OCI-LY7 (cell line): ENCODE measurements around the gene NDOR1. TPM values are rescaled to one million over a fixed set of nuclear protein-coding genes. Genes with fewer than 3 reads are reported as not detected.
A peak's percentile ranks its signal among the peaks of the same experiment; 100 is the strongest.

Experiments
- BruUV-seq: library from RNA; stranded (reverse); fragments of 400-500 nt; replicated peaks from 2 replicates; lab custom pipeline; 2021; lab: Mats Ljungman, UMichigan
- CTCF ChIA-PET: fragments of 300-600 bp; sonication (Branson Sonifier 250); formaldehyde crosslinking; loops from one replicate; lab custom pipeline; 2022; ENCODE audit warnings: antibody characterized with exemption; ENCODE audit not compliant: unreplicated experiment; lab: Charles Lee
- POLR2A ChIA-PET: fragments of 300-600 bp; sonication (Branson Sonifier 250); formaldehyde crosslinking; loops from one replicate; lab custom pipeline; 2022; ENCODE audit warnings: antibody characterized with exemption; lab: Charles Lee
- DNase-seq: peaks from one replicate; pipeline ENCODE4 v3.0.0-alpha.2; 2015; ENCODE audit warnings: low spot score
- H2AFZ ChIP-seq: fragments of 200-600 bp; sonication (generic), shearing (Covaris generic); 2 replicates; pipeline ENCODE4 v1.6.1; 2014; ENCODE audit warnings: mild to moderate bottlenecking, antibody characterized with exemption, low read length, moderate library complexity
- H3K27ac ChIP-seq: fragments of 200-600 bp; sonication (generic); 2 replicates; pipeline ENCODE4 v1.5.1; 2014; ENCODE audit warnings: mixed run types, low read depth, mild to moderate bottlenecking, moderate library complexity, low read length, inconsistent platforms; ENCODE audit not compliant: poor library complexity, severe bottlenecking
- H3K36me3 ChIP-seq: fragments of 200-600 bp; sonication (generic); 2 replicates; pipeline ENCODE4 v1.6.1; 2014; ENCODE audit warnings: mild to moderate bottlenecking, antibody characterized with exemption, low read length, moderate library complexity, mixed read lengths; ENCODE audit not compliant: insufficient read depth
- H3K4me1 ChIP-seq: fragments of 200-600 bp; sonication (generic); 2 replicates; pipeline ENCODE4 v1.5.1; 2014; ENCODE audit warnings: mild to moderate bottlenecking, low read length; ENCODE audit not compliant: insufficient read depth, poor library complexity, severe bottlenecking
- H3K4me2 ChIP-seq: fragments of 200-600 bp; sonication (generic); 2 replicates; pipeline ENCODE4 v1.6.1; 2014; ENCODE audit warnings: mild to moderate bottlenecking, low read length
- H3K4me3 ChIP-seq: fragments of 200-600 bp; sonication (generic); 2 replicates; pipeline ENCODE4 v1.5.1; 2014; ENCODE audit warnings: mild to moderate bottlenecking, low read depth, low read length; ENCODE audit not compliant: poor library complexity, severe bottlenecking
- H3K79me2 ChIP-seq: fragments of 200-600 bp; sonication (generic); 2 replicates; pipeline ENCODE4 v1.6.1; 2016; ENCODE audit warnings: low read depth, mild to moderate bottlenecking, low read length, moderate library complexity, mixed read lengths; ENCODE audit not compliant: insufficient read depth
- H3K9me2 ChIP-seq: fragments of 200-600 bp; sonication (generic); 2 replicates; pipeline ENCODE4 v1.6.1; 2016; ENCODE audit warnings: mild to moderate bottlenecking, low read length, mixed read lengths; ENCODE audit not compliant: insufficient read depth
- H3K9me3 ChIP-seq: fragments of 200-600 bp; sonication (generic); 2 replicates; pipeline ENCODE4 v1.6.1; 2014; ENCODE audit warnings: mild to moderate bottlenecking, mixed run types, low read length, mixed read lengths
- H4K20me1 ChIP-seq: fragments of 200-600 bp; sonication (generic); 2 replicates; pipeline ENCODE4 v1.6.1; 2014; ENCODE audit warnings: mild to moderate bottlenecking, antibody characterized with exemption, low read length, moderate library complexity, mixed read lengths; ENCODE audit not compliant: insufficient read depth
- CTCF ChIP-seq: fragments of 200-600 bp; sonication (generic); conservative IDR thresholded peaks from 2 replicates; pipeline ENCODE4 v1.5.1; 2014; ENCODE audit warnings: mild to moderate bottlenecking, antibody characterized with exemption, low read length, moderate library complexity, mixed read lengths
- EZH2phosphoT487 ChIP-seq: fragments of 200-600 bp; sonication (generic); IDR thresholded peaks from 2 replicates; pipeline ENCODE4 v1.6.1; 2018; ENCODE audit warnings: low read depth, borderline replicate concordance, mild to moderate bottlenecking, mixed run types, antibody characterized with exemption, low read length, moderate library complexity, mixed read lengths
- intact Hi-C: fragments of 100-400 bp; cut with micrococcal nuclease; formaldehyde crosslinking; loops from one replicate; pipeline ENCODE4 v1.10.0; 2022; ENCODE audit not compliant: unreplicated experiment
- total RNA-seq, 2 experiments: library from RNA; depleted of rRNA in 1 of 2; stranded (reverse); fragments of >200 nt in 1 of 2; shearing (Covaris generic) in 1 of 2; gene quantifications; 2 replicates each; pipeline ENCODE4 v1.2.3, GENCODE V29; 2014 to 2022

NDOR1 gene
- total RNA-seq, 2 experiments from 2014 or later: 30.4 to 61.9 TPM

GRCh38 chr9:137160716-137161557 lies 44.6 kb upstream of the NDOR1 start:
- no peaks in the 10 kb centered on the region for H3K79me2 ChIP-seq
- no peak for DNase-seq
- TF ChIP-seq EZH2phosphoT487: no peak
- TF ChIP-seq CTCF: no peak
- no peaks in the 10 kb centered on the region for H4K20me1 ChIP-seq
- H3K9me3 ChIP-seq: no peaks in the 10 kb centered on the region
- no peak overlapping the region for H2AFZ ChIP-seq
- H3K4me2 ChIP-seq: no peak overlapping the region
- H3K9me2 ChIP-seq: no peaks in the 10 kb centered on the region
- no peak overlapping the region for H3K27ac ChIP-seq
- peaks cover 30% of the 10 kb centered on the region for H3K4me1 ChIP-seq
- ChIA-PET CTCF (no interaction called here), POLR2A (interaction anchor here (0.6 to 0.7 kb wide), 2 partner anchors 63 to 174 kb away, joined by 3 read pairs; no protein-coding TSS in a partner anchor)
- no TSS peak for BruUV-seq
- no peaks in the 10 kb centered on the region for H3K36me3 ChIP-seq
- intact Hi-C loops: no loop called here
- no peak overlapping the region for H3K4me3 ChIP-seq

- Histone ChIP-seq H3K9me3 (no peaks in the 10 kb centered on the region), H4K20me1 (no peaks in the 10 kb centered on the region), H3K4me2 (no peak overlapping the region), H3K9me2 (no peaks in the 10 kb centered on the region), H3K4me1 (peaks cover 27% of the 10 kb centered on the region), H3K4me3 (no peak overlapping the region), H3K27ac (no peak overlapping the region), H2AFZ (no peak overlapping the region), H3K36me3 (no peaks in the 10 kb centered on the region), H3K79me2 (no peaks in the 10 kb centered on the region)
- intact Hi-C loops: no loop called here
- peak; percentile 24 for DNase-seq
- POLR2A ChIA-PET: no interaction called here
- CTCF ChIA-PET: no interaction called here
- TF ChIP-seq EZH2phosphoT487 (no peak), CTCF (no peak)
- no TSS peak for BruUV-seq
These were observed 43.7 kb upstream of the NDOR1 start for GRCh38 chr9:137161558-137162486.
